B cell (primary cell): ENCODE results near the gene ARHGEF6. TPM values are rescaled to one million over a fixed set of nuclear protein-coding genes. Genes with fewer than 3 reads are reported as not detected.

ENCODE experiments used
- ATAC-seq: fragments of 200-7000 bp; cut with Tn5 transposase; one replicate; pipeline ENCODE4 v1.10.0; 2021; ENCODE audit warnings: low read depth, mild to moderate bottlenecking, moderate number of reproducible peaks, moderate library complexity
- CTCF ChIA-PET: fragments of 350-600 bp; sonication (Branson Sonifier 250); formaldehyde crosslinking; loops from one replicate; lab custom pipeline; 2021; ENCODE audit warnings: antibody characterized with exemption, inconsistent platforms; lab: Charles Lee
- POLR2A ChIA-PET: fragments of 350-600 bp; sonication (Branson Sonifier 250); formaldehyde crosslinking; loops from one replicate; lab custom pipeline; 2021; ENCODE audit warnings: antibody characterized with exemption; lab: Charles Lee
- DNase-seq: peaks from one replicate; pipeline ENCODE4 v3.0.0; 2013
- H2AFZ ChIP-seq: 2 replicates; pipeline ENCODE4 v1.6.1; 2012; ENCODE audit warnings: mild to moderate bottlenecking, low read depth, low read length; ENCODE audit not compliant: insufficient read depth, poor library complexity, severe bottlenecking
- H3K27ac ChIP-seq, 2 donors: 1 replicate in 1 of 2; 2 replicates in 1 of 2; pipeline ENCODE4 v1.5.1; 2012 to 2013; ENCODE audit warnings: low read length in 2 of 2, mild to moderate bottlenecking in 2 of 2, moderate library complexity in 1 of 2
- H3K27me3 ChIP-seq, 4 experiments: fragments of 200-600 bp in 1 of 4; sonication (generic) in 1 of 4; replicated peaks in 1 of 4; 1 replicate in 2 of 4; 2 replicates in 2 of 4; pipeline versions ENCODE4 v1.6.1 to v1.7.0; 2013 to 2016; ENCODE audit warnings: low read length in 3 of 4, mild to moderate bottlenecking in 2 of 4, mixed read lengths in 1 of 4, moderate library complexity in 1 of 4; ENCODE audit not compliant: insufficient read depth in 4 of 4, control insufficient read depth in 3 of 4; ENCODE audit errors: control extremely low read depth in 1 of 4
- H3K36me3 ChIP-seq, 2 experiments: replicated peaks in 1 of 2; 1 replicate in 1 of 2; 2 replicates in 1 of 2; pipeline versions ENCODE4 v1.6.1 to v1.7.1; 2013; ENCODE audit warnings: low read length in 1 of 2; ENCODE audit not compliant: insufficient read depth in 2 of 2, control insufficient read depth in 1 of 2; ENCODE audit errors: control extremely low read depth in 1 of 2, extremely low read depth in 1 of 2
- H3K4me1 ChIP-seq, 2 donors: fragments of 200-600 bp in 1 of 2; sonication (generic) in 1 of 2; 1 replicate in 1 of 2; 2 replicates in 1 of 2; pipeline versions ENCODE4 v1.5.1 to v1.6.1; 2013 to 2017; ENCODE audit warnings: low read length in 2 of 2; ENCODE audit not compliant: control insufficient read depth in 2 of 2, insufficient read depth in 2 of 2
- H3K4me2 ChIP-seq: replicated peaks from 2 replicates; pipeline ENCODE3; 2012; ENCODE audit warnings: mild to moderate bottlenecking, low read depth, low read length; ENCODE audit not compliant: poor library complexity, severe bottlenecking
- H3K4me3 ChIP-seq, 5 experiments: fragments of 200-600 bp in 1 of 5; sonication (generic) in 1 of 5; 1 replicate in 3 of 5; 2 replicates in 2 of 5; pipeline versions ENCODE4 v1.5.1 to v1.7.0; 2011 to 2016; ENCODE audit warnings: low read length in 4 of 5, mild to moderate bottlenecking in 4 of 5, low read depth in 2 of 5, control low read depth in 1 of 5, moderate library complexity in 1 of 5; ENCODE audit not compliant: insufficient read depth in 1 of 5; ENCODE audit errors: control extremely low read depth in 1 of 5, extremely low read depth in 1 of 5
- H3K79me2 ChIP-seq: fragments of 200-600 bp; sonication (generic); one replicate; pipeline ENCODE4 v1.6.0; 2016; ENCODE audit warnings: low read length; ENCODE audit not compliant: control insufficient read depth, insufficient read depth
- H3K9ac ChIP-seq: fragments of 200-600 bp; sonication (generic); 2 replicates; pipeline ENCODE4 v1.6.1; 2017; ENCODE audit warnings: mild to moderate bottlenecking, low read length, moderate library complexity
- H3K9me3 ChIP-seq, 3 donors: one replicate each; pipeline versions ENCODE4 v1.6.1 to v1.7.1; 2013; ENCODE audit warnings: low read length in 2 of 3; ENCODE audit not compliant: control insufficient read depth in 2 of 3, insufficient read depth in 1 of 3; ENCODE audit errors: control extremely low read depth in 1 of 3
- H4K20me1 ChIP-seq: 2 replicates; pipeline ENCODE4 v1.6.0; 2012; ENCODE audit warnings: mild to moderate bottlenecking, low read length; ENCODE audit not compliant: insufficient read depth, control insufficient read depth, poor library complexity, severe bottlenecking
- H3K27ac Mint-ChIP-seq: one replicate; pipeline ENCODE4 v1.8.0; 2021; ENCODE audit warnings: mixed read lengths
- H3K27me3 Mint-ChIP-seq: one replicate; pipeline ENCODE4 v1.8.0; 2021; ENCODE audit warnings: mixed read lengths
- H3K4me1 Mint-ChIP-seq: one replicate; pipeline ENCODE4 v1.8.0; 2021; ENCODE audit warnings: mixed read lengths
- H3K4me3 Mint-ChIP-seq: one replicate; pipeline ENCODE4 v1.8.0; 2021; ENCODE audit warnings: mixed read lengths
- H3K9me3 Mint-ChIP-seq: one replicate; pipeline ENCODE4 v1.8.0; 2022; ENCODE audit warnings: mixed read lengths; ENCODE audit not compliant: insufficient read depth
- CTCF ChIP-seq: fragments of 200-600 bp; IDR thresholded peaks from one replicate; pipeline ENCODE4 v1.8.0; 2022; ENCODE audit warnings: antibody characterized with exemption, mild to moderate bottlenecking
- EZH2 ChIP-seq: IDR thresholded peaks from 2 replicates; pipeline ENCODE4 v1.6.1; 2012; ENCODE audit warnings: borderline replicate concordance, low read depth, mild to moderate bottlenecking, moderate library complexity, low read length; ENCODE audit not compliant: insufficient read depth, poor library complexity, severe bottlenecking
- WGBS: methylation state at CpG from one replicate; pipeline ENCODE4 v1.1.5; 2013; ENCODE audit warnings: missing lambda C conversion rate; ENCODE audit not compliant: insufficient coverage; 5-methylcytosine and 5-hydroxymethylcytosine counted together
- intact Hi-C: fragments of 100-400 bp; cut with micrococcal nuclease; formaldehyde crosslinking; loops from one replicate; pipeline ENCODE4 v1.10.0; 2022
- polyA plus RNA-seq: library from polyadenylated mRNA; depleted of rRNA; stranded (reverse); fragments of >200 nt; gene quantifications from 2 replicates; pipeline ENCODE4 v1.2.3, GENCODE V29; 2012
- total RNA-seq, 2 donors: library from RNA; stranded (reverse); fragments of 120-200 nt in 1 of 2; gene quantifications; 1 replicate in 1 of 2; 2 replicates in 1 of 2; pipeline versions ENCODE4 v1.2.3 to v1.2.4, GENCODE V29; 2013 to 2022

Gene ARHGEF6
- total and polyA plus RNA-seq, 2 donors (not counting 1 experiment from before 2014, with no cell fraction given): 29.6 to 43.4 TPM

- peaks cover 59% of the 10 kb centered on the region for H3K79me2 ChIP-seq
- peak overlapping the region; percentile 31 to 33 for H3K27ac ChIP-seq
- Mint-ChIP-seq H3K27me3 (no peaks in the 10 kb centered on the region), H3K9me3 (no peaks in the 10 kb centered on the region), H3K4me3 (peak overlapping the region; percentile 57), H3K4me1 (peaks cover 47% of the 10 kb centered on the region), H3K27ac (peak overlapping the region; percentile 89)
- no peaks in the 10 kb centered on the region for H4K20me1 ChIP-seq
- TF ChIP-seq CTCF (no peak), EZH2 (no peak)
- DNase-seq (peak; percentile 55), ATAC-seq (peak; percentile 86)
- intact Hi-C loops: loop anchor here (10.0 kb wide), 1 partner anchor 265 kb away; the partner anchor contains the start of gene HTATSF1
- no peaks in the 10 kb centered on the region for H3K27me3 ChIP-seq
- H3K4me2 ChIP-seq: peak overlapping the region; percentile 20
- no peaks in the 10 kb centered on the region for H3K36me3 ChIP-seq
- no peak overlapping the region for H3K9ac ChIP-seq
- peaks cover 36 to 37% of the 10 kb centered on the region in 2 donors for H3K4me1 ChIP-seq
- ChIA-PET POLR2A (interaction anchor here (0.9 kb wide), 1 partner anchor 23 kb away, joined by 5 read pairs; no protein-coding TSS in a partner anchor), CTCF (interaction anchor here (0.8 to 1.1 kb wide), 2 partner anchors 13 to 44 kb away, joined by 3 read pairs; no protein-coding TSS in a partner anchor)
- no peaks in the 10 kb centered on the region for H3K9me3 ChIP-seq
- H2AFZ ChIP-seq: peak overlapping the region; percentile 21
- WGBS: 56% methylated on average over 1 of the region's 2 CpGs
- no peak overlapping the region for H3K4me3 ChIP-seq
Observed at GRCh38 chrX:136759968-136760367, 20.8 kb downstream of the ARHGEF6 start.

GRCh38 chrX:136755411-136755810, 25.3 kb downstream of the ARHGEF6 start:
- H3K9ac ChIP-seq: no peak overlapping the region
- Mint-ChIP-seq H3K9me3 (no peaks in the 10 kb centered on the region), H3K4me1 (peaks cover 38% of the 10 kb centered on the region), H3K27ac (no peak overlapping the region), H3K27me3 (no peaks in the 10 kb centered on the region), H3K4me3 (no peak overlapping the region)
- intact Hi-C loops: no loop called here
- H3K4me3 ChIP-seq: no peak overlapping the region
- H3K27me3 ChIP-seq: no peaks in the 10 kb centered on the region
- H2AFZ ChIP-seq: no peak overlapping the region
- TF ChIP-seq EZH2 (no peak), CTCF (no peak)
- ATAC-seq (no peak), DNase-seq (no peak)
- WGBS: no CpG with 5 or more reads among the region's 2 CpGs
- H3K27ac ChIP-seq: no peak overlapping the region
- no peaks in the 10 kb centered on the region for H3K9me3 ChIP-seq
- peaks cover 13 to 14% of the 10 kb centered on the region in 2 donors for H3K4me1 ChIP-seq
- peaks cover 74% of the 10 kb centered on the region for H3K79me2 ChIP-seq
- no peak overlapping the region for H3K4me2 ChIP-seq
- H4K20me1 ChIP-seq: no peaks in the 10 kb centered on the region
- POLR2A ChIA-PET: no interaction called here
- CTCF ChIA-PET: no interaction called here
- peaks cover 0 to 2% of the 10 kb centered on the region in 2 experiments for H3K36me3 ChIP-seq
